Astrocyte of the spinal cord (primary cell): Measurements from ENCODE around the gene RFC2.

Experiments used
- DNase-seq: peaks from one replicate; pipeline ENCODE4 v3.0.0; 2011; ENCODE audit warnings: low read depth, low spot score
- H3K4me3 ChIP-seq: 2 replicates; pipeline ENCODE4 v1.5.1; 2011; ENCODE audit warnings: low read depth, mild to moderate bottlenecking, low read length, moderate library complexity
- in situ Hi-C: cut with HindIII; loops from 2 replicates; pipeline ENCODE4 v1.10.0; 2017; ENCODE audit warnings: low sequenced_read_pairs
- TF ChIP-seq, protein P1 (sequence below): IDR thresholded peaks from 2 replicates; pipeline ENCODE4 v1.5.1; 2012; ENCODE audit warnings: low read depth, mild to moderate bottlenecking, low read length, inconsistent platforms

RFC2 gene

DNA sequence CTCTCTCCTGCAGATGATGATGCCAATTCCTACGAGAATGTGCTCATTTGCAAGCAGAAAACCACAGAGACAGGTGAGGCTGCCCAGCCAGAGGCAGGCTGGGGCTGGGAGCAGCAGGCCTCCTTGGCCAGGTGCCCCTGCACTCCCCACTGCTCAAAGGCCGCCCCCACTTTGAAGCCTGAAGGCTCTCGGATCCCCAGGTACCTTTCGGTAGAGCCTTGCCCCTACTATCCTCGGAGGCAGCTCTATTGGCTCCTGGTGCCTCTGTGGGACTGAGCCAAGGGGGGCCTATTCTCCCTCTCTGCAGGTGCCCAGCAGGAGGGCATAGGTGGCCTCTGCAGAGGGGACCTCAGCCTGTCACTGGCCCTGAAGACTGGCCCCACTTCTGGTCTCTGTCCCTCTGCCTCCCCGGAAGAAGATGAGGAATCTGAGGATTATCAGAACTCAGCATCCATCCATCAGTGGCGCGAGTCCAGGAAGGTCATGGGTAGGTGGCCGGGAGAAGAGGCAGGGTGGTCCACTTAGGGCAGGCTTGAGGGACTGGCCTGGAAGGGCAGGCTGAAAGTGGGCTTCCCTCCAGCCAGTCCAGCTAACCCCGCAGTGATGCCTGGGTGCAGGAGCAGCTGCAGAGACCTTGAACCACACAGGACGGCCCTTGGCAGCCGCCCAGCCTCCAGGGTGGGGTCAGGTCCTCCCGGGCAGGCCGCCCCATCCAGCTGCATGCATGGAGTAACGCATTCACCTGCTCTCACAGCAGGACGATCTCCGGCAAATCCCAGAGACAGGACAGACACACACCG lies 30.3 kb downstream of the RFC2 start:
- no peak overlapping the region for H3K4me3 ChIP-seq
- DNase-seq: no peak
- in situ Hi-C loops: no loop called here
- TF ChIP-seq, protein P1, sequence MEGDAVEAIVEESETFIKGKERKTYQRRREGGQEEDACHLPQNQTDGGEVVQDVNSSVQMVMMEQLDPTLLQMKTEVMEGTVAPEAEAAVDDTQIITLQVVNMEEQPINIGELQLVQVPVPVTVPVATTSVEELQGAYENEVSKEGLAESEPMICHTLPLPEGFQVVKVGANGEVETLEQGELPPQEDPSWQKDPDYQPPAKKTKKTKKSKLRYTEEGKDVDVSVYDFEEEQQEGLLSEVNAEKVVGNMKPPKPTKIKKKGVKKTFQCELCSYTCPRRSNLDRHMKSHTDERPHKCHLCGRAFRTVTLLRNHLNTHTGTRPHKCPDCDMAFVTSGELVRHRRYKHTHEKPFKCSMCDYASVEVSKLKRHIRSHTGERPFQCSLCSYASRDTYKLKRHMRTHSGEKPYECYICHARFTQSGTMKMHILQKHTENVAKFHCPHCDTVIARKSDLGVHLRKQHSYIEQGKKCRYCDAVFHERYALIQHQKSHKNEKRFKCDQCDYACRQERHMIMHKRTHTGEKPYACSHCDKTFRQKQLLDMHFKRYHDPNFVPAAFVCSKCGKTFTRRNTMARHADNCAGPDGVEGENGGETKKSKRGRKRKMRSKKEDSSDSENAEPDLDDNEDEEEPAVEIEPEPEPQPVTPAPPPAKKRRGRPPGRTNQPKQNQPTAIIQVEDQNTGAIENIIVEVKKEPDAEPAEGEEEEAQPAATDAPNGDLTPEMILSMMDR: no peak

DNA sequence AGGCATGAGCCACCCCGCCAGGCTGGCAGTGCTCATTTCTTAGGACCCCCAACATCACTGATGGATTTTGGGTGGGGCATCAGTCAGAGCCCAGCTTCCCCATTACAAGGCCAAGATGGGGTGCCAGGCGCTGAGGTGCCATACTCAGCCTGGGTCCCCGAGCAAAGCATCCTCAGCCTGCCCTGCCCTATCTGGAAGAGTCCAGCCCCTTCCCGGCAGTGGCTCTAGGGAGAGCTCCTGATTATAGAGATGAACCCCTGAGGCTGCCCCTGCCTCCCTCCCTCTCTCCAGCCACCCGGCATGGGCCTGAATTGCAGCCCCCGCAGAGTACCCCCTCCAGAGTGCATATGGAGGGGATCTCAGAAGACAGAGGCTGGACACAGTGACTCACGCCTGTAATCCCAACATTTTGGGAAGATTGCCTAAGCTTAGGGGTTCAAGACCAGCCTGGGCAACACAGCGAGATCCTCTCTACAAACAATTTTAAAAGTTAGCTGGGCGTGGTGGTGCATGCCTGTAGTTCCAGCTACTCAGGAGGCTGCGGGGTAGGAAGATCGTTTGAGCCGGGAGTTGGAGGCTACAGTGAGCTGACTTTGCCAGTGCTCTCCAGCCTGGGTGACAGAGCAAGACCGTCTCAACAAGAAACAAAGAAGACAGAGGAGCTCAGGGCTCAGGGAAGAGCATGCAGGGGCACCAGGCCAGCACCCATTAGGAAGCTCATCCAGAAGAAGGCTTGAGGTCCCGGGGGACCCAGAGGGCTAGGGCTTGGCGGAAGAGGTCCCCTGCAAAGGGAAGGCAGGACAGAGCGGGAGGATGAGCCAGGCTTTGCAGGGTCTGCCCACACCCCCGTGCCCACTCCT lies 31.1 kb downstream of the RFC2 start:
- in situ Hi-C loops: no loop called here
- no peak for DNase-seq
- TF ChIP-seq, protein P1: no peak
- no peak overlapping the region for H3K4me3 ChIP-seq

GRCh38 chr7:74221713-74222112 lies 32.5 kb downstream of the RFC2 start:
- DNase-seq: no peak
- in situ Hi-C loops: no loop called here
- TF ChIP-seq, protein P1: no peak
- no peak overlapping the region for H3K4me3 ChIP-seq

- H3K4me3 ChIP-seq: no peak overlapping the region
- TF ChIP-seq, protein P1: no peak
- in situ Hi-C loops: no loop called here
- no peak for DNase-seq
Measured at GRCh38 chr7:74220229-74220628, 34.0 kb downstream of the RFC2 start.

DNA sequence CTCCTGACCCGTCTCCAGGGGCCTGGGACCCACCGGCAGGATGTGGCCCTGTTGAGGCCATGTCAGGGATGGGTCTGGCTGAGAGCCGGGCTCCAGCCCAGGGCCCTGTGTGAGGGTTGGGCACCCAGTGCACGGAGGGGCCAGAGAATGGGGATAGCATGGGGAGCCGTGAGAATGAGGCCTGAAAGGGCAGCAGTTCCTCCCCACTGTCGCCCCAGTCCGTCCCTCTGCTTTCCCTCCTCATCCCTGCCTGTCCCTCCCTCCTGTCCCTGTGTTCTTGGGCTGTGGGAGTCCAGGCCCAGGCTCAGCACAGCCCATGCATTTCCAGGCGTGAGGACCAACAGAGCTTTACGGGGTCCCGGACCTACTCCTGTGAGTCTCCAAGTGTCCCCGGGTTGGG lies 34.8 kb downstream of the RFC2 start:
- TF ChIP-seq, protein P1: no peak
- in situ Hi-C loops: no loop called here
- H3K4me3 ChIP-seq: no peak overlapping the region
- DNase-seq: no peak

DNA sequence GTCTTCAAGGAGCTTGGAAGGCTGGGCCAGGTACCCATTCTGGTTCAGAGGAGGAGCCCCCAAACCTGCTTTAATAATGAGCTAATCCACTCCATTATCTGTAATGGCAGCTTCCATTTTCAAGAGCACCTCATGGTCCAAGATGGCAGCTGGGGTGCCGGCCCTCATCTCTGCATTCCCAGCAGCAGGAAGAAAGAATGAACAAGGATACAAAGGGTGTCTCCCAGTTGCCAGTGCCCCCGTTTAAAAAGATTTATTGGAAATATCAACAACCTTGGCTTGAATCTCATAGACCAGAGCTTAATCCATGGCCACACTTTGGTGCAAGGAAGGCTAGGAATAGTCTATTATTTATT lies 35.9 kb downstream of the RFC2 start:
- in situ Hi-C loops: no loop called here
- no peak overlapping the region for H3K4me3 ChIP-seq
- TF ChIP-seq, protein P1: no peak
- DNase-seq: no peak
